Duodenal mucosa (tissue), 2 donors: ENCODE data around the gene KPNA3.
"Not testable (repeated sequence)": the region's sequence is repeated elsewhere in the genome, so short reads cannot be mapped to it uniquely, and the experiment has no call there.

ENCODE experiments used
- H3K27ac ChIP-seq: one replicate; pipeline ENCODE4 v1.7.0; 2013; ENCODE audit warnings: low read depth, low read length
- H3K27me3 ChIP-seq, 2 donors: one replicate each; pipeline ENCODE4 v1.7.0; 2013; ENCODE audit warnings: low read length in 2 of 2, control low read depth in 1 of 2; ENCODE audit not compliant: insufficient read depth in 2 of 2, control insufficient read depth in 1 of 2
- H3K36me3 ChIP-seq, 2 donors: one replicate each; pipeline ENCODE4 v1.7.0; 2013; ENCODE audit warnings: low read length in 2 of 2, control low read depth in 1 of 2; ENCODE audit not compliant: insufficient read depth in 2 of 2, control insufficient read depth in 1 of 2
- H3K4me1 ChIP-seq, 2 donors: one replicate each; pipeline ENCODE4 v1.7.0; 2013; ENCODE audit warnings: low read length in 2 of 2, control low read depth in 1 of 2; ENCODE audit not compliant: insufficient read depth in 2 of 2, control insufficient read depth in 1 of 2
- H3K4me3 ChIP-seq, 2 donors: one replicate each; pipeline ENCODE4 v1.7.0; 2013; ENCODE audit warnings: low read length in 2 of 2, low read depth in 1 of 2
- H3K9ac ChIP-seq, 2 donors: one replicate each; pipeline ENCODE4 v1.7.0; 2013; ENCODE audit warnings: low read length in 2 of 2, low read depth in 1 of 2
- H3K9me3 ChIP-seq, 2 donors: one replicate each; pipeline ENCODE4 v1.7.0; 2013; ENCODE audit warnings: low read length in 2 of 2, control low read depth in 1 of 2; ENCODE audit not compliant: control insufficient read depth in 1 of 2

The KPNA3 gene

DNA sequence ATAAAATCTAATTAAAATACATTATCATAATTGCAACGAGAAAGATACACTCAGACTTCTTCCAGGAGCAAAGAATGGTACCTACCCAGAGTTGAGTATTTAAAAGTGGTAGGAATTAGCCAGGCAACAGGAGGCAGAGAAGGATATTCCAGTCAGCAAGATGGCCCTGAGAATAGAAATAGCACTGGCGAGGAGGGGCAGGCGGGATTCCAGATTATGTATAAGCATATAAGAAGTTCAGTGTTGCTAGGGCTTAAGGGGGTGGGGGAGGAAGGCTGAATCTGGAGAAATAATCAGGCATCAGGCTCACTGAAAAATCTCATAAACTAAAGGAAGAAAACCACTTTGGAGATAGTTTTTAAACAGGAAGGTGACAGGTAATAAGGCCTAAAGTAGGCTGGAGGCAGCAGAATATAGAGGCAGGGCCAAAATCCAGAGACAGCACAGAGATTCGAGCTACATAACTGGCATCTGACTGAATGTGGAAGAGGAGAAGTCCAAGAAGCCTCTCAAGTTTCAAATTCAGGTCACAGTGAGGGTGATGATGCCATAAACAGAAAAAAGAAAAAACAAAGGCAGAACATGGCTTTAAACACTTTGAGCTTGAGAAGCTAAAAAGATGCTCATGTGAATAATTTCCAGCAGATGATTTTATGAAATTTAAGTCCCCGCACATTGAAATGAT, 7.5 kb downstream of the KPNA3 start:
- no peak overlapping the region for H3K4me3 ChIP-seq

GRCh38 chr13:49783865-49784264, 8.6 kb downstream of the KPNA3 start:
- Histone ChIP-seq H3K27ac (no peak overlapping the region), H3K9me3 (no peaks in the 10 kb centered on the region), H3K9ac (no peak overlapping the region), H3K4me3 (no peak overlapping the region), H3K27me3 (no peaks in the 10 kb centered on the region), H3K36me3 (no peaks in the 10 kb centered on the region), H3K4me1 (no peaks in the 10 kb centered on the region)

More for the DNA sequence above, 7.5 kb downstream of the KPNA3 start:
- H3K9ac ChIP-seq: no peak overlapping the region
- peaks cover 0 to 4% of the 10 kb centered on the region in 2 donors for H3K4me1 ChIP-seq
- H3K27ac ChIP-seq: no peak overlapping the region
- no peaks in the 10 kb centered on the region for H3K27me3 ChIP-seq
- no peaks in the 10 kb centered on the region for H3K9me3 ChIP-seq
- H3K36me3 ChIP-seq: no peaks in the 10 kb centered on the region

- peaks cover 0 to 4% of the 10 kb centered on the region in 2 donors for H3K4me1 ChIP-seq
- H3K27me3 ChIP-seq: no peaks in the 10 kb centered on the region
- no peak overlapping the region for H3K4me3 ChIP-seq
- H3K9me3 ChIP-seq: no peaks in the 10 kb centered on the region
- no peak overlapping the region for H3K27ac ChIP-seq
- H3K9ac ChIP-seq: no peak overlapping the region
- no peaks in the 10 kb centered on the region for H3K36me3 ChIP-seq
Measured at GRCh38 chr13:49782784-49783183, 9.7 kb downstream of the KPNA3 start.

GRCh38 chr13:49781806-49782205, 10.7 kb downstream of the KPNA3 start:
- Histone ChIP-seq H3K9me3 (no peaks in the 10 kb centered on the region), H3K27ac (no peak overlapping the region), H3K4me3 (no peak overlapping the region), H3K9ac (no peak overlapping the region), H3K27me3 (no peaks in the 10 kb centered on the region), H3K4me1 (peaks cover 0 to 5% of the 10 kb centered on the region in 2 donors), H3K36me3 (no peaks in the 10 kb centered on the region)

- Histone ChIP-seq H3K4me1 (peaks cover 0 to 5% of the 10 kb centered on the region in 2 donors), H3K4me3 (no peak overlapping the region), H3K9ac (no peak overlapping the region), H3K27me3 (no peaks in the 10 kb centered on the region), H3K36me3 (no peaks in the 10 kb centered on the region), H3K9me3 (no peaks in the 10 kb centered on the region), H3K27ac (no peak overlapping the region)
Measured at GRCh38 chr13:49779721-49780120, 12.8 kb downstream of the KPNA3 start.

DNA sequence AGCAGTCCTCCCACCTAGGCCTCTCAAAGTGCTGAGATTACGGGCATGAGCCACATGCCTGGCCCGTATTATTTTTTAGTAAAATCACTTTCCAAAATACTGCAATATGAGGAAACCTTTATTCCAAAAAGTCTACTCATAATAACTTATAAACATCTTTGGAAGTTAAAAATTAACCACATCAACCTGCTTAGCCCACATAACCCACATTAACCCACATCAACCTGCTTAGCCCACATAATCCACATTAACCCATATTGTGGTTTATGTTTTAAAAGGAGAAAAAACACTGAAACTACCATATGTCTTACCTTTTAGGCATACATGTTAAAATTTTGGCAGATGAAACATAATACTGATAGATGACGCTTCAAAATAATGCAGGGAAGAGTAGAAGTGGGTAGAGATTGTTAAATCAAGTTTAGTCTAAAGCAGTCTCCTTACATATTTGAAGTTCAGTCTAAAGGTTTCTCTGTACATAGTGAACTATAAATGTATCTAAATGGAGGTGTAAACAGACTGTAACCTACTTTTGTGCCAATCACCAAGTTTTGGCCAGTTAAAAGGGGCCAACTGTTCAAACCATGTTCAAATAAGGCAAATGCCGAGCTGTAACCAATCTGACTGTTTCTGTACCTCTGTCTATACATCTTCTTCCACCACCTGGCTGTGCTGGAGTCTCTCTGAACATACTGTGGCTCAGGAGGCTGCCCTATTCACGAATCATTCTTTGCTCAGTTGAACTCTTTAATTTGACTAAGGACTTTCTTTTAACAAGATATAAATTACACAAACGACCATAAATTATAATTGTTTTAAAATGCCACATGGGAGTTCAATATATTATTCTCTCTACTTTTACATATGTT, 14.5 kb downstream of the KPNA3 start:
- no peak overlapping the region for H3K9ac ChIP-seq
- no peak overlapping the region for H3K27ac ChIP-seq
- H3K36me3 ChIP-seq: no peaks in the 10 kb centered on the region
- H3K4me3 ChIP-seq: no peak overlapping the region
- H3K9me3 ChIP-seq: no peaks in the 10 kb centered on the region
- H3K27me3 ChIP-seq: no peaks in the 10 kb centered on the region
- peaks cover 0 to 5% of the 10 kb centered on the region in 2 donors for H3K4me1 ChIP-seq

DNA sequence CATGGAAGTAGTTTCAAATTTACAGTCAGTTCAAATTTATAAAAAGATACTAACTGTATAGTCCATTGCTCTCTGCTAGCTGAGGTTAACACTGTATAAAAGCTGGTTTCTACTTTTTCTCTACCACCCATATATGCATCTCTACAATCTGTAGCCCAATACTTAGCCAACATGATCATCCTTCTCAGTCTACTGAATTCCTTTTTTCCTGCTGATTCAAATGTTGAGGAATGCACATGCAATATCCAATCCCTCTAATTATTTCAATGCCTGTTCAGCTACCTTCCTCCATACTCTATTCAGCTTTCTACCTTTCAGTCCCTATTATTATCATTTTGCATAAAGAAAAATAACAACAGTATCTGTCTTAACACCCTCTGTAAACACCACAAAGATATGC, 15.6 kb downstream of the KPNA3 start:
- H3K9me3 ChIP-seq: no peaks in the 10 kb centered on the region

DNA sequence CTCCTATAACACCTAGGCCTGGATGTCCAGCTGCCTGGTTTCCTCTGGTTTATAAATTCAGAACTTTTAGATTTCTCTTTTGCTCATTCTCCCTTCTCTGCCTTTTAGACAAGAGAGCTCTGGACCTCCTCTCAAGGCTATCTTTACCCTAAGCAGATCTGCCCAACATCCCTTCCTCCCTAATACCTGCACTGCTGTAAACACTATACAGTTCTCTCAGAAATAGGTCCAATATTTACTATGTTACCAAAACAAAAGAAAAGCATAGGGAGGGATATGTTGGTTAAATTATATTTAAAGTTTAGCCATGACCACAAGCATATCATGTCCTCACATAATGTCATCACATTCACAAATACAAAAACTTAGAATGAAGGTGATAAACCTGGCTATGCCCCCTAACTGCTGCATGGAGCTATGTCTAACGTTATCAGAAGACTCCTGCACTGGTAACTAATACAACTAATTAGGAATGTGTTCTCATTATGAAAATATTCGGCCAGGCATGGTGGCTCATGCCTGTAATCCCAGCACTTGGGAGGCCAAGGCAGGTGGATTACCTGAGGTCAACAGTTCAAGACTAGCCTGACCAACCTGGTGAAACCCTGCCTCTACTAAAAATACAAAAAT, 18.0 kb downstream of the KPNA3 start:
- no peaks in the 10 kb centered on the region for H3K9me3 ChIP-seq
- H3K4me3 ChIP-seq: no peak overlapping the region
- H3K27me3 ChIP-seq: no peaks in the 10 kb centered on the region
- H3K9ac ChIP-seq: no peak overlapping the region
- peaks cover 0 to 5% of the 10 kb centered on the region in 2 donors for H3K4me1 ChIP-seq
- no peaks in the 10 kb centered on the region for H3K36me3 ChIP-seq
- H3K27ac ChIP-seq: no peak overlapping the region

More for the DNA sequence above, 15.6 kb downstream of the KPNA3 start:
- H3K4me3 ChIP-seq: no peak overlapping the region
- no peaks in the 10 kb centered on the region for H3K36me3 ChIP-seq
- no peaks in the 10 kb centered on the region for H3K27me3 ChIP-seq
- H3K27ac ChIP-seq: no peak overlapping the region
- H3K9ac ChIP-seq: no peak overlapping the region
- H3K4me1 ChIP-seq: peaks cover 0 to 5% of the 10 kb centered on the region in 2 donors

DNA sequence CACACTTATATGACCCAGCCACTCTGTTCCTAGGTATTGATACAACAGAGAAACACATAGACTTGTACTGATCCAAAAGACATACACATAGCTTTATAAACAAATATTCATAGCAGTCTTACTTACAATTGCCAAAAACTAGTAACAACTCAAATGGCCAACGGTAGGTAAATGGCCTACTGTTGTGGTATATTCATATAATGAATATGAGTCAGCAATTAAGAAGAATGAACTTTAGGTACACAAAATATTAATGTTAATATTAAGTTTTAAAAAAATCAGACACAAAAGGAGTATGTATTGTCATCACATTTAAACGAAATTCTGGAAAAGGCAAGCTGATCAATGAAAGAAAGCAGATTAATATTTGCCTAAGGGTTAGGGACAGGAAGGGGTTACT, 19.7 kb downstream of the KPNA3 start:
- H3K4me1 ChIP-seq: peaks cover 0 to 2% of the 10 kb centered on the region in 2 donors
- no peak overlapping the region for H3K4me3 ChIP-seq
- no peaks in the 10 kb centered on the region for H3K9me3 ChIP-seq
- H3K27ac ChIP-seq: no peak overlapping the region
- no peaks in the 10 kb centered on the region for H3K27me3 ChIP-seq
- no peaks in the 10 kb centered on the region for H3K36me3 ChIP-seq
- no peak overlapping the region for H3K9ac ChIP-seq

DNA sequence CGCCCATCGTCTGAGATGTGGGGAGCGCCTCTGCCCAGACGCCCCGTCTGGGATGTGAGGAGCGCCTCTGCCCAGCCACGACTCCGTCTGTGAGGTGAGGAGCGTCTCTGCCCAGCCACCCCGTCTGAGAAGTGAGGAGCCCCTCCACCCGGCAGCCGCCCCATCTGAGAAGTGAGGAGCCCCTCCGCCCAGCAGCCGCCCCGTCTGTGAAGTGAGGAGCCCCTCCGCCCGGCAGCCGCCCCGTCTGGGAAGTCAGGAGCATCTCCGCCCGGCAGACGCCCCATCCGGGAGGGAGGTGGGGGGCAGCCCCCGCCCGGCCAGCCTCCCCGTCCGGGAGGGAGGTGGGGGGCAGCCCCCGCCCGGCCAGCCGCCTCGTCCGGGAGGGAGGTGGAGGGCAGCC, 30.7 kb downstream of the KPNA3 start:
- H3K4me3 ChIP-seq, H3K4me1 ChIP-seq, H3K36me3 ChIP-seq, H3K27me3 ChIP-seq, H3K27ac ChIP-seq, H3K9me3 ChIP-seq, H3K9ac ChIP-seq: not testable (repeated sequence)
